ENCODE data around the gene WNT5B. TPM values are rescaled to one million over a fixed set of nuclear protein-coding genes. Genes with fewer than 3 reads are reported as not detected.
A peak's percentile ranks its signal among the peaks of the same experiment; 100 is the strongest.

Gene WNT5B
- total RNA-seq, 1 experiment from 2014 or later, result 4.4 TPM

DNA sequence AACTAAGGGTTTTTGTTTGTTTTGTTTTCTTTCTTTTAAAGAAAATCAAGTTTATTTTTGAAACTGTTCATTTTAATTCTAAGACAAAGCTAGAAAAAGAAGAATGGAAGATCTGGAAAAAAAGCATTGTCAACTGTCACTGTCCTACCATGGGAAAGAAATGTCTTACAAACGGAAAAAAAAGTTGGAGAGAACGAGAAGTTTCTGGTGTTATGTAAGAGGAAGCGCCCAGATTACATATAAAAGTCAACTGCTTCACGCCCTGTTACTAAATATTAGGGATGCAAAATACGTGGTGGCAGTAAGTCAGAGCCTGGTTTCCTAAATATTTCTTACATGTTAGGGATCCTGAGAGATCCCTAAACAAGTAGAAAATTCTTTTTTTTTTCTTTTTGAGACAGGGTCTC lies 20.3 kb upstream of the WNT5B start:
- no peak overlapping the region for H3K4me3 ChIP-seq (ENCODE audit: insufficient read depth, low read depth, low read length)
- peaks cover 9% of the 10 kb centered on the region for H3K27me3 ChIP-seq (ENCODE audit: control insufficient read depth, insufficient read depth, low read length)
- no peaks in the 10 kb centered on the region for H3K36me3 ChIP-seq (replicated peaks; ENCODE audit: control insufficient read depth, insufficient read depth, low read length)
- DNase-seq, result no peak

GRCh38 chr12:1610072-1610643 lies 18.9 kb upstream of the WNT5B start:
- Histone ChIP-seq H3K36me3 (replicated peaks; ENCODE audit: control insufficient read depth, insufficient read depth, low read length) (no peaks in the 10 kb centered on the region), H3K4me3 (ENCODE audit: insufficient read depth, low read depth, low read length) (no peak overlapping the region), H3K27me3 (ENCODE audit: control insufficient read depth, insufficient read depth, low read length) (peaks cover 9% of the 10 kb centered on the region)
- no peak for DNase-seq

- no peak for DNase-seq
- no peaks in the 10 kb centered on the region; the same call in 1 of the 2 replicates for H3K27me3 ChIP-seq (ENCODE audit: control insufficient read depth, insufficient read depth, low read length)
- no peaks in the 10 kb centered on the region for H3K36me3 ChIP-seq (replicated peaks; ENCODE audit: control insufficient read depth, insufficient read depth, low read length)
- no peak overlapping the region for H3K4me3 ChIP-seq (ENCODE audit: insufficient read depth, low read depth, low read length)
These were observed 17.0 kb upstream of the WNT5B start for GRCh38 chr12:1611803-1612572.

GRCh38 chr12:1613860-1614259 lies 15.2 kb upstream of the WNT5B start:
- Histone ChIP-seq H3K4me3 (ENCODE audit: insufficient read depth, low read depth, low read length) (no peak overlapping the region), H3K27me3 (ENCODE audit: control insufficient read depth, insufficient read depth, low read length) (no peaks in the 10 kb centered on the region; the same call in 1 of the 2 replicates), H3K36me3 (replicated peaks; ENCODE audit: control insufficient read depth, insufficient read depth, low read length) (no peaks in the 10 kb centered on the region)
- no peak for DNase-seq

- Histone ChIP-seq H3K4me3 (ENCODE audit: insufficient read depth, low read depth, low read length) (no peak overlapping the region), H3K27me3 (ENCODE audit: control insufficient read depth, insufficient read depth, low read length) (no peaks in the 10 kb centered on the region; the same call in 1 of the 2 replicates), H3K36me3 (replicated peaks; ENCODE audit: control insufficient read depth, insufficient read depth, low read length) (no peaks in the 10 kb centered on the region)
- DNase-seq, result no peak
These were observed 14.7 kb upstream of the WNT5B start for GRCh38 chr12:1614360-1614759.

- H3K27me3 ChIP-seq (ENCODE audit: control insufficient read depth, insufficient read depth, low read length), result no peaks in the 10 kb centered on the region; the same call in 1 of the 2 replicates
- DNase-seq, result no peak
- H3K36me3 ChIP-seq (replicated peaks; ENCODE audit: control insufficient read depth, insufficient read depth, low read length), result no peaks in the 10 kb centered on the region
- no peak overlapping the region for H3K4me3 ChIP-seq (ENCODE audit: insufficient read depth, low read depth, low read length)
These were observed 12.6 kb upstream of the WNT5B start for GRCh38 chr12:1616233-1617066.

GRCh38 chr12:1618489-1618888 lies 10.5 kb upstream of the WNT5B start:
- H3K36me3 ChIP-seq (replicated peaks; ENCODE audit: control insufficient read depth, insufficient read depth, low read length), result no peaks in the 10 kb centered on the region
- DNase-seq, result no peak
- H3K27me3 ChIP-seq (ENCODE audit: control insufficient read depth, insufficient read depth, low read length), result no peaks in the 10 kb centered on the region
- H3K4me3 ChIP-seq (ENCODE audit: insufficient read depth, low read depth, low read length), result no peak overlapping the region

DNA sequence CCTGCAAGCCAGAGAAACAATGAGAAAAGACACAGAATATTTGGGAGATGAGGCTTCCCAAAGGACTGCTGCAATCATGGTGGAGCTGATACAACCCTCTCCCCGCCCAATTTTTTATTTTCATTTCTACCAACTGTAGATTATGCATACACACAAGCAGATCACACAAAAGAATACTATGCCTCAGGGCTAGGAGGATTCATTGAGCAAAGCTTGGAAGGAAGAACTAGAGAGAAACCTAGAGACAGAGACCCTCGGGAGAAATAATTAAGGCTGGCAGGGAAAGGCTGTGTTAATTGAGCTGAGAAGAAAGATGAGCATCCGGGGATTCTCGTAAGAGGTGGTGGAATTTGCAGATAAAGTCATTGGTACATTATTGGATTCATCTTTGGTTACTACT lies 9.9 kb upstream of the WNT5B start:
- no peak overlapping the region for H3K4me3 ChIP-seq (ENCODE audit: insufficient read depth, low read depth, low read length)
- no peaks in the 10 kb centered on the region for H3K36me3 ChIP-seq (replicated peaks; ENCODE audit: control insufficient read depth, insufficient read depth, low read length)
- no peak for DNase-seq
- H3K27me3 ChIP-seq (ENCODE audit: control insufficient read depth, insufficient read depth, low read length), result no peaks in the 10 kb centered on the region

GRCh38 chr12:1619587-1619986 lies 9.4 kb upstream of the WNT5B start:
- no peaks in the 10 kb centered on the region for H3K27me3 ChIP-seq (ENCODE audit: control insufficient read depth, insufficient read depth, low read length)
- H3K36me3 ChIP-seq (replicated peaks; ENCODE audit: control insufficient read depth, insufficient read depth, low read length), result no peaks in the 10 kb centered on the region
- no peak for DNase-seq
- H3K4me3 ChIP-seq (ENCODE audit: insufficient read depth, low read depth, low read length), result no peak overlapping the region

- no peaks in the 10 kb centered on the region for H3K36me3 ChIP-seq (replicated peaks; ENCODE audit: control insufficient read depth, insufficient read depth, low read length)
- DNase-seq, result no peak
- H3K27me3 ChIP-seq (ENCODE audit: control insufficient read depth, insufficient read depth, low read length), result no peaks in the 10 kb centered on the region
- no peak overlapping the region for H3K4me3 ChIP-seq (ENCODE audit: insufficient read depth, low read depth, low read length)
These were observed 8.9 kb upstream of the WNT5B start for GRCh38 chr12:1620092-1620491.

DNA sequence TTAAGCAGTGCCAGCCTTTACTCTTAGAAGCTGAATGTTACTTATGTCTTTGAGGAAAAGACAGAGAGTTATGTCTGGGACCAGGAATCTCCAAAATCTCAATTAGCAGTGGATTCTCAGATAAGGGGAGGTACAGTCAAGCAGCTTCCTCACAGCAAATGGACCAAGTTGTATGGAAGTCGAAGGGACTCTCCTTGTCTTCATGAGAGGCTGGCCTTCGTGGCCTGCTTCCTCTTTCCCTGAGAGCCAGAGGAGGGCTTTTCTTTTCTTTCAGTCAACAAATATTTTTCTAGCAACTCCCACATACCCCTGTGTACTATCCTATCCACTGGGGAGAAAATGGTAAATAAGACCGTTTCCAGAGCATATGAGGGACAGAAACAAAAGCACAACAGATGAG lies 6.6 kb upstream of the WNT5B start:
- Histone ChIP-seq H3K4me3 (ENCODE audit: insufficient read depth, low read depth, low read length) (no peak overlapping the region), H3K27me3 (ENCODE audit: control insufficient read depth, insufficient read depth, low read length) (peaks cover 5% of the 10 kb centered on the region; the same call in 1 of the 2 replicates), H3K36me3 (replicated peaks; ENCODE audit: control insufficient read depth, insufficient read depth, low read length) (no peaks in the 10 kb centered on the region)
- DNase-seq, result no peak

GRCh38 chr12:1629338-1630132 lies 504 bp downstream of the WNT5B start:
- Histone ChIP-seq H3K4me3 (ENCODE audit: insufficient read depth, low read depth, low read length) (peak overlapping the region; percentile 29), H3K36me3 (replicated peaks; ENCODE audit: control insufficient read depth, insufficient read depth, low read length) (no peaks in the 10 kb centered on the region), H3K27me3 (ENCODE audit: control insufficient read depth, insufficient read depth, low read length) (peaks cover 62% of the 10 kb centered on the region)
- DNase-seq, result peak; percentile 87

GRCh38 chr12:1630133-1630826 lies 1.2 kb downstream of the WNT5B start:
- H3K4me3 ChIP-seq (ENCODE audit: insufficient read depth, low read depth, low read length), result peak overlapping the region; percentile 29
- DNase-seq, result peak; percentile 79
- H3K27me3 ChIP-seq (ENCODE audit: control insufficient read depth, insufficient read depth, low read length), result peaks cover 62% of the 10 kb centered on the region
- H3K36me3 ChIP-seq (replicated peaks; ENCODE audit: control insufficient read depth, insufficient read depth, low read length), result no peaks in the 10 kb centered on the region
